Spleen (tissue), 11 donors: ENCODE measurements around the gene SMO. TPM values are rescaled to one million over a fixed set of nuclear protein-coding genes. Genes with fewer than 3 reads are reported as not detected.

Source experiments
- DNase-seq: peaks from one replicate; pipeline ENCODE4 v3.0.0-alpha.2; 2020
- H3K27ac ChIP-seq, 8 donors: fragments of 200-600 bp; sonication (generic) in 7 of 8; 1 replicate in 4 of 8; 2 replicates in 4 of 8; pipeline versions ENCODE4 v1.5.0 to v1.8.0; 2016 to 2021; ENCODE audit warnings: inconsistent platforms in 4 of 8, mild to moderate bottlenecking in 4 of 8, moderate library complexity in 1 of 8
- H3K27me3 ChIP-seq, 7 donors: fragments of 200-600 bp; sonication (generic) in 6 of 7; replicated peaks in 1 of 7; 1 replicate in 4 of 7; 2 replicates in 3 of 7; pipeline versions ENCODE4 v1.5.0 to v1.8.0; 2016 to 2021; ENCODE audit warnings: inconsistent platforms in 3 of 7, mild to moderate bottlenecking in 1 of 7
- H3K36me3 ChIP-seq, 6 donors: fragments of 200-600 bp; sonication (generic) in 5 of 6; 1 replicate in 4 of 6; 2 replicates in 2 of 6; pipeline versions ENCODE4 v1.5.0 to v1.8.0; 2016 to 2021; ENCODE audit warnings: inconsistent platforms in 2 of 6
- H3K4me1 ChIP-seq, 6 donors: fragments of 200-600 bp; sonication (generic) in 5 of 6; 1 replicate in 3 of 6; 2 replicates in 3 of 6; pipeline versions ENCODE4 v1.5.0 to v1.8.0; 2016 to 2021; ENCODE audit warnings: inconsistent platforms in 3 of 6
- H3K4me3 ChIP-seq, 8 donors: fragments of 200-600 bp; sonication (generic) in 7 of 8; 1 replicate in 4 of 8; 2 replicates in 4 of 8; pipeline versions ENCODE4 v1.5.0 to v1.8.0; 2016 to 2021; ENCODE audit warnings: inconsistent platforms in 4 of 8, mild to moderate bottlenecking in 4 of 8, moderate library complexity in 2 of 8
- H3K9me3 ChIP-seq, 8 donors: fragments of 200-600 bp; sonication (generic) in 7 of 8; 1 replicate in 4 of 8; 2 replicates in 4 of 8; pipeline versions ENCODE4 v1.5.0 to v1.8.0; 2016 to 2021; ENCODE audit warnings: inconsistent platforms in 4 of 8
- POLR2A ChIP-seq, 3 donors: fragments of 450-650 bp; IDR thresholded peaks; one replicate each; pipeline ENCODE4 v1.5.1; 2017; ENCODE audit warnings: antibody characterized with exemption in 3 of 3, mild to moderate bottlenecking in 1 of 3
- POLR2AphosphoS5 ChIP-seq, 3 donors: sonication (generic); formaldehyde crosslinking; IDR thresholded peaks; one replicate each; pipeline ENCODE4 v1.5.1; 2017; ENCODE audit warnings: antibody characterized with exemption in 3 of 3
- WGBS, 5 donors: extraction: QIAGEN DNeasy Blood & Tissue Kit in 3 of 5; methylation state at CpG; one replicate each; pipeline versions ENCODE4 v1.1.5 to v1.1.7; 2013 to 2018; 5-methylcytosine and 5-hydroxymethylcytosine counted together
- intact Hi-C: fragments of 100-400 bp; cut with DNase I; formaldehyde crosslinking; loops from one replicate; pipeline ENCODE4 v1.15.0; 2023; ENCODE audit warnings: low total_unique reads
- polyA plus RNA-seq, 3 donors: library from polyadenylated mRNA; stranded (reverse); fragments of 200-250 nt; gene quantifications; one replicate each; pipeline ENCODE4 v1.2.1, GENCODE V29; 2013
- total RNA-seq, 7 donors: library from RNA; depleted of rRNA in 3 of 7; stranded (reverse); fragments of >200 nt in 3 of 7; fragmentation: NEBNext Ultra II Directional in 4 of 7; extraction: Animal tissue kit (Norgen Biotek cat#: 25700) in 4 of 7; gene quantifications; one replicate each; pipeline versions ENCODE4 v1.1.0 to v1.2.1, GENCODE V29; 2016 to 2021
- TF ChIP-seq, protein P1 (sequence below), 11 experiments: fragments of 200-600 bp in 7 of 11; fragments of 450-650 bp in 4 of 11; sonication (generic) in 4 of 11; IDR thresholded peaks in 8 of 11; conservative IDR thresholded peaks in 3 of 11; 1 replicate in 7 of 11; 2 replicates in 4 of 11; pipeline versions ENCODE4 v1.4.0 to v1.8.0; 2016 to 2021; ENCODE audit warnings: antibody characterized with exemption in 11 of 11, inconsistent platforms in 4 of 11, mild to moderate bottlenecking in 1 of 11
- donor health status: healthy with polysubstance abuse.
- donor health status: DM: no; HTN: no; CAD: no; lungs with moderate emphysema.
- donor health status: DM: no; HTN: no; CAD: no.
- donor health status: Bipolar disorder and iron deficiency.
- donor health status: healthy.
- donor health status: DM: no; HTN: no; CAD: no.
- donor health status: DM: yes; HTN: yes; CAD: no.

The SMO gene
- total and polyA plus RNA-seq, 10 donors, result 1.4 to 4.7 (median 2.8) TPM

DNA sequence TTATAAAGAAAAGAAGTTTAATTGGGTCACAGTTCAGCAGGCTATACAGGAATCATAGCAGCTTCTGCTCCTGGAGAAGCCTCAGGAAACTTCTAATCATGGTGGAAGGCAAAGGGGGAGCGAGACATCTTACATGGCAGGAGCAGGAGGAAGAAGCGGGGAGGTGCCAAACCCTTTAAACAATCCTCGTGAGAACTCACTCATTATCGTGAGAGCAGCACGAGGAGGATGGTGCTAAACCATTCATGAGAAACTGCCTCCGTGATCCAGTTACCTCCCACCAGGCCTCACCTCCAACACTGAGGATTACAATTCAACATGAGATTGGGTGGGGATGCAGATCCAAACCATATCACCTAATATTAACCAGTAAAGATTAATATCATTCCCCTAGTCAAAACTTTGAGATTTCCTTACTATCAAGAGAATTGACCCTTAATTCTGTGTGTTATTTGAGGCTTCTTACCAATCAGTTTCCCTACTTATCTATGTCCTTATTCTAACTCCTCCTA is 1.6 kb upstream of the SMO start:
- no peak for TF ChIP-seq POLR2A (IDR thresholded peaks at IDR 0.05)
- no peak for TF ChIP-seq POLR2AphosphoS5 (IDR thresholded peaks at IDR 0.05)
- TF ChIP-seq, protein P1, sequence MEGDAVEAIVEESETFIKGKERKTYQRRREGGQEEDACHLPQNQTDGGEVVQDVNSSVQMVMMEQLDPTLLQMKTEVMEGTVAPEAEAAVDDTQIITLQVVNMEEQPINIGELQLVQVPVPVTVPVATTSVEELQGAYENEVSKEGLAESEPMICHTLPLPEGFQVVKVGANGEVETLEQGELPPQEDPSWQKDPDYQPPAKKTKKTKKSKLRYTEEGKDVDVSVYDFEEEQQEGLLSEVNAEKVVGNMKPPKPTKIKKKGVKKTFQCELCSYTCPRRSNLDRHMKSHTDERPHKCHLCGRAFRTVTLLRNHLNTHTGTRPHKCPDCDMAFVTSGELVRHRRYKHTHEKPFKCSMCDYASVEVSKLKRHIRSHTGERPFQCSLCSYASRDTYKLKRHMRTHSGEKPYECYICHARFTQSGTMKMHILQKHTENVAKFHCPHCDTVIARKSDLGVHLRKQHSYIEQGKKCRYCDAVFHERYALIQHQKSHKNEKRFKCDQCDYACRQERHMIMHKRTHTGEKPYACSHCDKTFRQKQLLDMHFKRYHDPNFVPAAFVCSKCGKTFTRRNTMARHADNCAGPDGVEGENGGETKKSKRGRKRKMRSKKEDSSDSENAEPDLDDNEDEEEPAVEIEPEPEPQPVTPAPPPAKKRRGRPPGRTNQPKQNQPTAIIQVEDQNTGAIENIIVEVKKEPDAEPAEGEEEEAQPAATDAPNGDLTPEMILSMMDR (IDR thresholded peaks at IDR 0.05 in 8 of 11, conservative IDR thresholded peaks at IDR 0.05 in 3 of 11), result no peak
- no peak for DNase-seq
- intact Hi-C loops, result no loop called here
- Histone ChIP-seq H3K9me3 (no peaks in the 10 kb centered on the region), H3K27ac (no peak overlapping the region), H3K4me1 (peaks cover 5 to 30% (median 21%) of the 10 kb centered on the region in 6 donors), H3K36me3 (no peaks in the 10 kb centered on the region), H3K27me3 (peaks cover 0 to 45% (median 10%) of the 10 kb centered on the region in 7 donors), H3K4me3 (no peak overlapping the region)
- WGBS, 5 donors, result 83 to 94% (median 87%) methylated on average over 6 of the region's 6 CpGs

DNA sequence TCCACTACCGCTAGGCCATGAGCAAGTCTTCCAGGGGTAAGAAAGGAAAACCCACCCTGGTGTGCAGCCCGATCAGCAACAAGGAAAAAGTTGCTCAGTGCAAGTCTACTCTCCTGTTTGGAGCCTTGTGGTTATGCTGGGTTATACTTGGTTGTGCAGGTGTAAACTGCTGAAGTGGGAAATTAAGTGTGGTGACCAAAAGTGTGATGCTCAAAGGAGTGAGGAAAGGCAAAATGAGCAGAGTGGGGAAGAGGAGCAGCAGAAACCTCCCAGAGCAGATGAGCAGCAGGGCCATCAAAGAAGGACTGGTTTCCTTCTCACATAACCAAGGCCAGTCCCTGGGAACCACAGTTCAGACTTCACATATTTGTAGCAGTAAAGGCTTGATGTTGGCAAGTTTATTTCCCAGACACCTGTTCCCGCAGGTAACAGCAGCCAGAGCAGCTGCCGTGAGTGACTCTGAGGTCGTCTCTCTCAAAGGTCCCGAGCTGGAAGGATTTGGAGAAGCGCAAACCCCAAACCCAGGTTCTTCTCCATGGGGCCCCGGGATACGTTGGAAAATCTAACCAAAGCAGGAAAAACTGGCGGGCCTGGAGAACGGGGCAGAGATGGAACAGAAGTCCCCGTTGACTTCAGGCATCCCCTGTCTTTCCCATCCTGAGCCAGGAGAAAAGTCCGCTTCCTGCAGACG is 607 bp upstream of the SMO start:
- Histone ChIP-seq H3K4me3 (peak overlapping the region; percentile 53 to 87 (median 62)), H3K36me3 (no peaks in the 10 kb centered on the region), H3K9me3 (no peaks in the 10 kb centered on the region), H3K27me3 (peaks cover 0 to 52% (median 10%) of the 10 kb centered on the region in 7 donors), H3K27ac (no peak overlapping the region), H3K4me1 (peaks cover 5 to 30% (median 21%) of the 10 kb centered on the region in 6 donors)
- TF ChIP-seq POLR2A (IDR thresholded peaks at IDR 0.05) (no peak), POLR2AphosphoS5 (IDR thresholded peaks at IDR 0.05) (no peak)
- TF ChIP-seq, protein P1 (IDR thresholded peaks at IDR 0.05 in 8 of 11, conservative IDR thresholded peaks at IDR 0.05 in 3 of 11), result no peak
- WGBS, 5 donors, result 31 to 38% (median 35%) methylated on average over 14 of the region's 14 CpGs
- intact Hi-C loops, result no loop called here
- no peak for DNase-seq

DNA sequence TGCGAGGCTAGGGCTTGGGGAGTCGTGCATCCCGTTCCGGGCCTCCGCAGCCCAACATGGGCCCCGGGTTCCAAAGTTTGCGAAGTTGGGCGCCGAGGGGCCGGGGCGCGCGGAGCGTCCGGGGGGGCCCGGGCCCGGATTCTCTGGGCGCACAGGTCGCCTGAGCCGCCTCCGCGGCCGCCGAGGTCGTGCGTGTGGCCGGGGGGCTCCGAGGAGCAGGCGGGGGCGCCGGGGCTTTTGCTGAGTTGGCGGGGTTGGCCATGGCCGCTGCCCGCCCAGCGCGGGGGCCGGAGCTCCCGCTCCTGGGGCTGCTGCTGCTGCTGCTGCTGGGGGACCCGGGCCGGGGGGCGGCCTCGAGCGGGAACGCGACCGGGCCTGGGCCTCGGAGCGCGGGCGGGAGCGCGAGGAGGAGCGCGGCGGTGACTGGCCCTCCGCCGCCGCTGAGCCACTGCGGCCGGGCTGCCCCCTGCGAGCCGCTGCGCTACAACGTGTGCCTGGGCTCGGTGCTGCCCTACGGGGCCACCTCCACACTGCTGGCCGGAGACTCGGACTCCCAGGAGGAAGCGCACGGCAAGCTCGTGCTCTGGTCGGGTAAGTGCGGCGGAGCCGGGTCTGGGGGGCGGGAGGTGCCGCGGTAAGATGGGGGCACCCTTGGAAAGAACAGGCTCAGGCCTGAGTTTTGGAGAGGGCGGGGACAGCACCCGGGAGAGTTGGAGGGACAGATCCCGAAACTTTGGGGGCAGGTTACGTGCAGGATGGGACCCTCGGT is 643 bp downstream of the SMO start:
- peak overlapping the region; percentile 53 to 87 (median 62) for H3K4me3 ChIP-seq
- peaks cover 0 to 52% (median 10%) of the 10 kb centered on the region in 7 donors for H3K27me3 ChIP-seq
- intact Hi-C loops, result no loop called here
- peaks cover 5 to 30% (median 21%) of the 10 kb centered on the region in 6 donors for H3K4me1 ChIP-seq
- no peaks in the 10 kb centered on the region for H3K36me3 ChIP-seq
- H3K9me3 ChIP-seq, result no peaks in the 10 kb centered on the region
- TF ChIP-seq POLR2A (IDR thresholded peaks at IDR 0.05) (no peak), POLR2AphosphoS5 (IDR thresholded peaks at IDR 0.05) (peak in 2 of 3 donors; percentile 17 to 36)
- H3K27ac ChIP-seq, result no peak overlapping the region
- 1 to 3% (median 2%) methylated on average over 15 to 83 of the region's 83 CpGs for WGBS, 5 donors
- peak; percentile 80 for DNase-seq

DNA sequence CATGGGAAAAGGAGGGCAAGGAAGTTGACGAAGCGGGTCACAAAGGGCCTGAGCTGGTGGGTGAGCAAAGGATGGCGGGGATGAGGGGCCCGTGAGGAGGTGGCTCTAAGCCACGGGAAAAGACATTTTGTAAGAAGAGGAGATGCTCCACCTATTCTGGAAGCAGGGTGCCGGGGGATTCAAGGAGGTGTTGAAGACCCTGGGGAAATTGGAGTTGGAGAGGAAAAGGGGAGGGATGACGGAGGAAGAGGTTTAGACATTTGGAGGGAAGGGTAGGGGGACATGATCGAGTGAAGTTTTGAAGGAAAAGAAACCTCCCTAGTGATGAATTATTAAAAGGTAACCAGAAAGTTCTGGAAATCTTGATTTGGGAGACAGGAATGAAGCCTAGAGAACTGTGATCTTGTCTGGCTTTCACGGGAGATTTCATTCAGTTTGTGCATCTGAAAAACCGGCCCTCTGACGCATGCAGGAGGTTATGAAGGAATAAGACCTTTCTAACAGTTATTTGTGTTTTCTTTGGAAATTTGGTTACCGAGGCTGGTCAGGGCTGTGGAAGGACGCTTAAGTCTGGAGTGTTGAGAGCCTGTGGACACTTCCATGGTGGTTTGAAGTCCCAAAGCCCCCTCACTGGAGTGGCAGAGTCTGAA is 1.4 kb downstream of the SMO start:
- Histone ChIP-seq H3K36me3 (no peaks in the 10 kb centered on the region), H3K9me3 (no peaks in the 10 kb centered on the region), H3K27ac (no peak overlapping the region), H3K27me3 (peaks cover 0 to 52% (median 10%) of the 10 kb centered on the region in 7 donors), H3K4me3 (peak overlapping the region; percentile 53 to 87 (median 62)), H3K4me1 (peaks cover 5 to 30% (median 21%) of the 10 kb centered on the region in 6 donors)
- TF ChIP-seq POLR2A (IDR thresholded peaks at IDR 0.05) (no peak), POLR2AphosphoS5 (IDR thresholded peaks at IDR 0.05) (no peak)
- TF ChIP-seq, protein P1 (IDR thresholded peaks at IDR 0.05 in 8 of 11, conservative IDR thresholded peaks at IDR 0.05 in 3 of 11), result no peak
- no peak for DNase-seq
- intact Hi-C loops, result no loop called here
- WGBS, 5 donors, result 48 to 58% (median 53%) methylated on average over 13 of the region's 13 CpGs
